ENCODE measurements around the gene FAM107A.
A peak's percentile ranks its signal among the peaks of the same experiment; 100 is the strongest.

Gene FAM107A

DNA sequence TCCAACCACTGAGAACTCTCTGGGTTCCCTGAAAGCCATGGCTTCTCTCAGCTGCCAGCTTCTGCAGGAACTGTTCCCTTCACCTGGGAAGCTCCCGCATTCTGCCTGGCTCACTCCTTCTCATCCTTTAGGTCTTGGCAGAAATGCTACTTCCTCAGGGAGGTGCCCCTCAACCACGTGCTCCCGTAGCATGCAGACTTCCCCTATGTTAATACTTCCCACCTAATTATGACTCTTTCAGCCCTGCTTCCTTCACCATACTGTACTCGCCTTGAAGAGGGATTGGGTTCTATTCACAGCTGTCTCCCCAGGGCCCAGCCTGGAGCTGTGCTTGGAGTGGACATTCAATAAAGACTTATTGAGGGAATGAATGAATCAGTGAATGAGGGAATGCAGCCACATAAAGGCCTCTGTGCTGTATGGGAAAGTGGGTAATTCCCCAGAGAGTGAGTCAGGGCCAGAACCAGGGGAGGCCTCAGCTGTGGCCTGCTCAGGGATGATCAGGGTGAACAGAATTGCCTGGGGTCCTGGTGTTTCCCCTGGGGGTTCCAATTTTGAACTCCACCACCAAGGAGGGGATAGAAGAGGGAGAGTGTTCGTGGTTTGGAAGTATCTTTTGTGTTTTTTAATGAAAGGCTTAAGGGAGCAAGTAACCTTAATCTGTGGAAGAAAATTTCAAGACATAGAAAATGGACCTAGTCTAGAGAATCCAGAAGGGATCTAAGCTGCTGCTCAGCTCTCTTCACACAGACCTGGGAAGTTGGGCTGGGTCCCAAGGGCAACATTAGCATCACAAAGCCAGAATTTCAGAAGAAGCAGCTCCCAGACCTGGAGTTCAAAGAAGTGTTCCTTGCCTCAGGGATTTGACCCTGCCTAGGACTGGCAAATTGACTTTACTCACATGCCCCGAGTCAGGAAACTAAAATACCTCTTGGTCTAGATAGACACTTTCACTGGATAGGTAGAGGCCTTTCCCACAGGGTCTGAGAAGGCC lies 14.6 kb upstream of the FAM107A start:
- no peak for DNase-seq

DNA sequence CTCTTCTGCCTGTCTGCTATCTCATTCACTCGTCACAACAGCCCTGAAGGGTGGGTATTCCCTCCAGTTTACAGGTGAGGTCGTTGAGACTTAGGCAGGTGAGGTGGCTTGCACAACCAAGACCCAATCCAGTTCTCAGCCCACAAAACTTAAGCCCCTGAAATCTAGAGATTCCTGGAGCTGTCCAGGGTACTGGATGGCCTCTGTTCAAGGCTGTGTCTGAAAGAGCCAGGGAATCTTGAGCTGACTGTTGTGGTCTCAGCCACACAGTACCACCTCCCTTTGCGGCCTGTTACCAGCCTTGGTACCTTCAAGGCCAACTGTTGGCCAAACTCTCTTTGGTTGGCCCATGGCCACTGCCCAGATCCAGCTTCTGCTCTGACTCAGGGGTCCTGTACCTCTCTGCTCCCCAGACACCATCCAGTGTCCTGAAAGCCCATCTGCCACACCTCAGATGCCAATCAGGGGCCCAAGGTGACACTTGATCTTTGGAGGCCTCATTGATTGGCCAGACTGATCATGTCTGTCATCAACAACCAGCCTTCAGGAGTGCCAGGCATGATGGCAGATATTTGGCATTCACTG lies 10.9 kb upstream of the FAM107A start:
- no peak for DNase-seq

DNA sequence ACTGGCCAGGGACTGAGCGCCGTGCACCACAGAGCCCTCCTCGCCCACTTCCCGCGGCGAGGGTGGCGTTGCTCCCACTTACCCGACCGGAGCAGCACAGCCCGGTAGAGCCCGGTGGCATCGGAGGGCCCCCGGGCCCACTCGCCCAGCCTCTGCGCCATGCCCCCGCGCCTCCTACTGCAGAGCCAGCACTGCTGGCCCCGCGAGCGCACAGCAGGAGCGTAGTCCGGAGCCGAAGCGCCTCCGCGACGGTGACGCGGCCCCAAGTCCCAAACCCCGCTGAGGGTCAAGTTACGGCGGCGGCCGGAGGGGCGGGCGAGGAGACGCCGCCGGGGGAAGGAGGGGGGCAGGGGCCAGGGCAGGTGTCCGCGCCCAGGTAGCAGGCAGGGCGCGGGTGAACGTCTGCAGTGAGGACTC lies 9.6 kb upstream of the FAM107A start:
- no peak for DNase-seq

DNA sequence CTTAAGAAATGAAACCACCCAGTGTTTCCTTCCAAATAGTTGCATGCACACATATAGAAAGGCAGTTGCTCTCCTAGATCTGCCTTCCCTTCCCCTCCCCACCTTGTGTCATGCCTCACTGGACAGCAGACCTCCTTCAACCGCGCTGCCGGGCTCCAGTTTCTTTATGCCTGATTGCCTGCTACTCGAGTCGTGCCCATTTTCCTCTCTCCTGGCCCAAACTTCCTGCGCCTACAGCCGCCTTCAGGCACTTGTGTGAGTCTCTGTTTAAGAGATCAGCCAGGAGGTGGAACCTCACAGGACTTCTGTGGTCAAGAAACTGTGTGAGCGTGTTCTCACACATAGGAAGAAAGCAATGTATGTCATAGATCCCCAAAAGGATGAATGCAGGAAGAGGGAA lies 8.8 kb upstream of the FAM107A start:
- no peak for DNase-seq

DNA sequence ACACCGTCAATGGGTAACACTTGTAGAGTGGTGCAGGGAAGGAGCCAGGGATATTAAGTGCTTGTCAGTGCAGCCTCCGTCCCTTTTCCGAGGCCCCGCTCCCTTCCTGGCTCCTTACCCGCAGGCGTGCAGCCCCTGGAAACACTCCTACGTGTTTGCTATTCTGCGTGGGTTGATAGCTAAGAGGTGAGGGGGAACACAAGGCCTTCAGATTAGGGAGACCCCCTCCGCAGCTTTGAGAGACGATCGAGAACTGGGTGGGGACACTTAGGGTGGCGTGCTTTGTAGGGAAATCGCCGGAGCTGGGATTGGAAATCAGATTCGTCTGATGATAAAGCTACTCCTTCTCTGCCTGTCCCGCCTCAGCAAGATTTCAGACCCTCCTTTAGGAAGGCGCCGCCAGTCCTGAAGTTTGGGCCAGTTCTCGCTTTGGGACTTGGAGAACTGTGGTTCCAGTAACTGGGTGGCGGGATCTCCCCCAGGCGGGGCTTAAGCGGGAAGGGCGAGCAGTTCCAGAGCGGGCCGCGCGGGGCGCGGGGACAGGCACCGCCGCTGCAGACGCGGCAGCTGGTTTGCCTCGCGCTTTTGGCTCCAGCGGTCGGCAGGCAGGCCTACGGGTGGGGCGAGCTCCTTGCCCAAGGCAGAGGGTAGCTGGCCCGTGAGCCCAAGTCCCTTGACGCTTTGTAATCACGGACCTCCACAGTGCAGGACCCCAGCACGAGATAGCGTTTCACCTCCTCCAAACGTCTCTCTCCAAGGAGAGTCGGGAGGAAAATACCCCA lies 8.0 kb upstream of the FAM107A start:
- DNase-seq, result peak; percentile 44

DNA sequence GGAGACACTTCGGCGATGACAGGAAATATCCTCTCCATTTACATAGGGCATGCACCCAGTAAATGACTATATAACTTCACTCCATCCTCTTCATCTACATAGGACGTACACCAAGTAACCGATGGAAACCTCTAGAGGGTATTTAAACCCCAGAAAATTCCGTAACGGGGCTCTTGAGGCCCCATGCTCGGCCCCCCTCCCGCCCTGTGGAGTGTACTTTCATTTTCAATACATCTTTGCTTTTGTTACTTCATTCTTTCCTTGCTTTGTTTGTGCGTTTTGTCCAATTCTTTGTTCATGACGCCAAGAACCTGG lies 7.5 kb upstream of the FAM107A start:
- no peak for DNase-seq

DNA sequence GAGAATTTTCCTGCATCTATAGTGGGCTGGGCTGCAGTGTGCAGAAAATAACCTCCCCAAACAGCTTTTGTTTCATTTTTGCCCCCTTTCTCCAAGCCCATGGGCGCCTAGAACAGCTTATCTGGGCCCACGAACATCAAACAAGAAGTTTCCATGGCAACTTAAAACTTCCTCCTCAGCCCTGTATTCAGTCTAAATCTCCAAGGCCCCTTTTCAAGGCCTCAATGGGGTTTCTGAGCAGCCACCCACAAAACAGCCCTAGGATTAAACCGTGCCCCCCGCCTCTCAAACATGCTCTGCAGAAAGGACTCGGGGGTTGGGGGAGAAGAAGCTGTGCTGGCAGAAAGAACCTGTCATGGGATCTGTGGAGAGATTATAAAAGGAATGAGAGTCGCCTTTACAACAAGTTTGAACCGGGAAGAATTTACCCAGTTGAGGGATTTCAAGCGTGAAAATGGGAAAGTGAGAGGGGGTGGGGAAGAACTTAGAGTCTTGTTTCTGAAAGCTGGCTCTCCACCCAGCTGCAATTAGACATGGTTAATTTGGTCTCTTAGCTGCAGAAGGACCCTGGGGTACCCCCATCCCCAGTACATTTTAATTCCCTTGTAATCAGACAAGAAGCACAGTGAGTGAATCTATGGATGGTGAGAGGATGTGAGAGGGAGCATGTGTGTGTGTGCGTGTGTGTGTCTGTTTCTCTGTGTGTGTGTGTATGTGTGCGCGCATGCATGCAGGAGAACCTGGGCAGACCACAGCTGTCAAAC lies 4.3 kb upstream of the FAM107A start:
- no peak for DNase-seq

DNA sequence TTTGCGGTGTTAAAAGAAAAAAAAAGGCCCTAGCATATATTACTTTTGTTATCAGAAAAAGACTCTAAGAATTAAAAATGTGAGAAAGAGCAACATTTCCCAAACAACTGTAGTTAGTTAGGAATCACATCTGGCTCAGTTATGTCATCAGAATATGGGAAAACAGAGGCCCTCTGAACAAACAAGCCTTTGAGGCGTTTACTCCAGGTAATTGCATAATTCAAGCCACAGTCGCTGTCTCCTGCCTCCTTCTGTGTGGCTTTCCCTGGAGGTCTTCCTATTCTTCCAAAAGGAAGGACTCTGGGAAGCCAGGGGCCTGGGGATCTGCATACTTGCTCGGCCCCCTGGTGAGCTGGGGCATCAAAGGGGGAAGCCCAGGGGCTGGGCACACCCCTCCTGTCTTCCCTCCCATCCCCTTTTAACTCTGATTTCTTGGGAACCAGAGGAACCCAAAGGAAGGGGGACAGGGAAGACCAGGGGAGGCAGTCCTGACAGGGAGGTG lies 3.7 kb upstream of the FAM107A start:
- DNase-seq, result no peak

DNA sequence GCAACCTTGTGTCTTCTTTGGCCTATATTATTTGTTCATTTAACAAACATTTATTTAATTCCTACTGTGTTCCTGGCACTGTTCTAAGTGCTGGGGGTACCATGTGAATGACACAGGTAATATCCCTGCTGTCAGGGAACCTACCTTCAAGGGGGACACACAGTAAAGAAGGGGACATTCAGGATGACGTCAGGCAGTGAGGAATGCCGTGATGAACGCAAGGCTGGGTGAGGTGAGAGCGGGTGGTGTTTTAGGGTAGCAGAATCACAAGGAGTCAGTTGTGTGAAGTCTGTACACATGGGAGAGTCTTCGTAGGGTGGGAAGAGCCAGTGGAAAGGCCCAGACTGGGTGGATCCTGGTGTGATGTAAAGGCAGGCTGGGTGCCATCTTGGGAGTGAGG lies 1.7 kb upstream of the FAM107A start:
- no peak for DNase-seq

DNA sequence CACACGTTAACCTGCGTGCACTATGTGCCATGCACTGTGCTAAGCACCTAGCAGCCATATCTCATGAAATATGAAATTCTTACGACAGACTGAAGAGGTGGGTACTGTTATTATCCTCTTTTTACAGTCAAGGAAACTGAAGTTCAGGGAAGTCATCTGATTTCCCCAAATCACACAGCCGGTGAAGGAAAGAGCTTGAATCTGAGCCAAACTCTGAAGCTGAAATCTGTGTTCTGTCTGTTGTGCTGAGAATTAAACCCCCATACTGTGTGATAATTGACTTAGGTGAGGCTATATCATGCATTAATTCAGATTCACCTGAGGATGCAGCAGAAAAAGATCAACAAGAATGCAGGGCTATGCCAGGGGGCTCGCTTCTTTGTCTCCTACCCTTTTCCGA lies 475 bp downstream of the FAM107A start:
- DNase-seq, result no peak

DNA sequence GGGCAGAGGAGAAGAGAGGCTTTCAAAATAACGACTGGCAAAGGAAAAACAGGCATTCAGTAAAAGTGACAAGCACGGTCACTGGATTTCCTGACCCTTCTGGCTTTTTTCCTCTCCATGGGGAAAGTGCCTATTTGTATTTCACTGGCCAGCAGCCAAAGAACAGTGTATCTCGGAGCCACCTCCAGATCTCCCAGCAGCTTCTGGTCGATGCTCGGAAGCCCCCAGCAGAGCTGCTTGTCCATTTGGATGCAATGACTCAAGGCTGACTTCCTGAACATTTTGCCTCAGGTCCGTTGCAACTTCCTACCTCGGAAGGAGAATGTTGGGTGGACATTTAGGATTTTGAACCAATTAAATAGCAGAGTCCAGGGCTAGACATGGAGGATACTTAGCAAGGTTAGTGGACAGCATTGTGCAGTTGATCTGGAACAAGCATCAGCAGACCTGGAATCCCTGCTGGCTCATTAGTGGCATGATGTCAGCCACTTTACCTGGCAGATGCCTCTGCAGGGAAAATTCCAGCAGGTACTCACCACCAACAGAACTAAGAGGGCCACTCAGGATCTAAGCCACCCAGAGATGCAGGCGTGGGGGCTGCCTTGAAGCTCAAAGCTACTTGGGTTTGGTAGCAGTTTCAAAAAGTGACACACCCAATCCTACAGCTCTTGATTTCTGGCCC lies 1.1 kb downstream of the FAM107A start:
- DNase-seq, result no peak

DNA sequence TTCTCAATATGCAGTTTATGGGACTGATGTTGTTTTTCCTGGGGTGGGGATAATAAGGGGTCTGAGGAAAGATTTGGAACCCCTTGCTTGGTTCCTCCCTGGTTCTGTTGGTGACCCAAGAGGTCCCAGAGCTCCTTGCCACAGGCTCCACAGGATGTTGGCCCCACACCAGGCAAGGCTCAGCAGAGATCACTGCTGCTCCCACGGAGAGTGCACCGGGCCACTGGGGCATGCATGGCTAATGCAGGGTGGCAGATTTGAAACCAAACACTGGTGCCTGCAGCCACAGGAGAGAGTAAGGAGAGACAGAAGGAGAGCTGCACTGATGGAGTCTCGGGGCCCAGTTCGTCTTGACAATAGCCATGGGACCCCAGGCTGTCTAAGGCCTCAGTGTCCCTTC lies 2.5 kb downstream of the FAM107A start:
- DNase-seq, result no peak

DNA sequence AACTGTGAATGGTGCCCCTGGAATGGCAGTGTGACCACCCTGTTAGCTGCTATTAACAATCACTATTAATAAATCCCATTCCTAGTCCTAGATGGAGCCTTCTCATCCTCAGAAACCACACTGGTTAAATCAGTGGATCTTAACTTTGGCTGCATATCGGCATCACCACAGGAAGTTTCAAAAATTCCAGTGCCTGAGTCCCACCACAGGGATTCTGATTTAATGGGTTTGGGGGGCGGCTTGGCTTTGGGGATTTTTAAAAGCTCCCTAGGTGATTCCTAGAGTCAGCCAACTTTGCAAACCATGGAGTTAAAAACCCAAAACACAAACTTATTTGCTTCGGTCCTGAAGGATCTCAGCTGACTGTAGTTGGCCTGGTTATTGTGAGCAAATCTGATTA lies 3.1 kb downstream of the FAM107A start:
- no peak for DNase-seq

DNA sequence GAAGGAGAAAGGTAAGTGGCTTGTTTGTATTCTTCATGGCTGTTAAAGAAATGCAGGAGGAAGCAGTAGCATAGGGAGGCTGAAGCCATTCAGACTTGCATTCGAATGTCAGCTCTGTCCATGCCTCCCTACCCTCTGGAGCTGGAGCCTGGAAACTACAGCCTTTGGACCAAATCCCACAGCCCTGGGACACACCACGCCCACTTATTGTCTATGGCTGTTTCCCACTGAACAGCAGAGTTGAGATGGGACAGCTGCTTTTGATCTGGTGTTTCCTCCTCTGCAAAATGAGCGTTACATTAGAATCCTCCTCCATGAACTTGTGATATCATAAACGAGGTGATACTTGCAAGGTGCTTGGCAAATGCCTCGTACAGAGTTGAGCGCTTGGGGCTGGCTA lies 3.6 kb downstream of the FAM107A start:
- no peak for DNase-seq

DNA sequence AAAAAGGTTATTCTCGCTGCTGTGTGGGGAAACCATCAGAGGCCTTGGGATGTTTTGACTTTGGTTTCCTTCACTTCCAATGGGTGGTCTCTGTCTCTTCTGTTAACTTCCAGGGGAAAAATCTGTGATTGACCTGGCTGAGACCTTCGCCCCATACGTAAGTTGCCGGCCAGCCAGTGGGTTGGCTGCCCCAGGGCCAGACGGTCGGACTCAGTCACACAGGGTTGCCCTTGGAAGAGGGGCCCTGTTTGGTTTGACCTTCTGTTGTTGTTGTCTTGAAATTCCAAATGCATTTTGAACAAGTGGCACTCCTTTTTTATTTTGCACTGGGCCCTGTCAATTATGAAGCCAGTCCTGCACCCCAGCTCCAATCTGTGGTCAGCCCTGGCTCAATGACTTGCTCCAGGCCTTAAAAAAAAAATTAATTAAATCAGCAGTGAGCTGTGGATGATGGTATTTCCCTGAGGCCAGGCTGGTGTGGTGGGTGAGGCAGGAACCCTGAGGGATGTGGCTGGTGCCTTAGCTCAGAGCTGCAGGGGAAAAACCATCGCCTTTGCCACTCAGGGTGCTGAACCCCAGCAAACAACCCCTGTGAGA lies 4.5 kb downstream of the FAM107A start:
- no peak for DNase-seq

DNA sequence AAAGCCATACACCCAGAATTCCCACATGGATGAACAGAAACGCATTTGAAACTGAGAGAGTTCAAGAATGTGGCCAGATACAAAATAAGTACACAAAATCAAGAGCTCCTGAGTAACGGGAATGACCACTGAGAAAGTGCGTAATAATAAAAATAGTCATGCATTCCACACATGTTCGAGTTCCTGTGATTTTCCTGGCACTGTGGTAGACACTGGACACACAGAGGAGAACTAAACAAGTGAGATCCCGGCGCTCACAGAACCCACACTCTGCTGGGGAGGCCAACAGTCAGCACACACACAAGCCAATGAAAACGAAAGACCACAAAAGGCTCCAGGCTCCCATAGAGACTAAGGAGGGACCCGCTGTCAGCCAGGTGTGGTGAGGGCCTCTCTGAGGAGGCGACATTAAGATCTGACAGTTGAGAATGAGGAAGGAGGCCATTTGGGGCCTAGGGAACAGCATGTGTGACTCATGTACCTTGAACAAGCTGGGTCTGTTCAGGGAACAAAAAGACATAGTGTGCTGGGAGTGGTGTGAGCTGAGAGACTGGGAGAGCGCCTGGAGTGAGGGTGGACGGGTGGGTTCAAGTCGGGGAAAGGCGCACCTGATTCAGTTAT lies 5.1 kb downstream of the FAM107A start:
- DNase-seq, result no peak

DNA sequence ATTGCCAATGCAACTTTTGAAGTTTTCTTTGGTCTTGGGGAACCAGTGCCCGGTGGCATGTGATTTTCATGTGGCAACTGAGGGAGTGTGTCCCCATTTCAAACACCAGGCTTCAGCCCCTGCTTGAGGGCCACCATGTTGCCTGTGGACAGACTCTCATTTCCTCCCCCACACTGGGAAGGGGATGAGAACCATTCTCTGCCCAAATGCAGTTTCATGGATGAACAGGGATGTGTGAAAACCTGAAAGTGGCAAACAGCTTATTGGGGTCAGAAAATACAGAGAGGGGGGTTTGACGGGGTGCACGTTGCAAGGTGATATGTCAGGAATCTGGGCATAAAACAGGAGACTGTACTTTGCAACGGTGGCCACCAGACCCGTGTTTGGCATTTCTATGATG lies 6.3 kb downstream of the FAM107A start:
- DNase-seq, result no peak

DNA sequence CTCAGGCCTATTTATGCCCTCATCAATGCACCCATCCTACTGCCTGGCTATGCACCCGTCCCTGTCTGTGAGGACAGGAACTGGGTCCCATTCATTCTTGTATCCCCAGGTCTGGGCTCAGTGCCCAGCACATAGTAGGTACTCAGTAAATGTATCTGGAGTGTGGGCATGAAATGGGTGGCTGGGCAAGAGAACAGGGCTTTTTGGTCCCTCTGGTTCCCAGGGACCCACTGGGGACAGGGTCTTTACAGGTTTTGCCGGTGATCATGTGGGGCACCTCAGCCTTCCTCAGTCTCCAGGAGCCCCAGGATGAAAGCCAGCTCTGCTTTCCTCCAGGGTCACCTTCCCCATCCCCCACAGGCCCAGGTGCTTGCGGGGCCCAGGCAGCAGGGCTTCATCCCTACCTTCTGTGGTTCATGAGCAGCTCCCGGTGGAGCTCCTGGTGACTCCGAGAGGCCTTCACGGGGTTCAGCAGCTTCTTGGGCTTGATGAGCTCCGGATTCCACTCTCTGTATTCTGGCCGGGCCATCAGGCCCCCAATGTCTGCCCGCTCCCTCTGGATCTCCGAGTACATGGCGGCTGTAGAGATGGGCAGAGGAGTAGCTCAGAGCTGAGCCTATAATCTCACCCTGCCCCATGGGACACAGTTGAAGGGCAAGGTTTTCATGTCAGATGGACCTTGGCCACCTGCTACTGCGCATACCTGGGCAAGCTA lies 7.7 kb downstream of the FAM107A start:
- no peak for DNase-seq

DNA sequence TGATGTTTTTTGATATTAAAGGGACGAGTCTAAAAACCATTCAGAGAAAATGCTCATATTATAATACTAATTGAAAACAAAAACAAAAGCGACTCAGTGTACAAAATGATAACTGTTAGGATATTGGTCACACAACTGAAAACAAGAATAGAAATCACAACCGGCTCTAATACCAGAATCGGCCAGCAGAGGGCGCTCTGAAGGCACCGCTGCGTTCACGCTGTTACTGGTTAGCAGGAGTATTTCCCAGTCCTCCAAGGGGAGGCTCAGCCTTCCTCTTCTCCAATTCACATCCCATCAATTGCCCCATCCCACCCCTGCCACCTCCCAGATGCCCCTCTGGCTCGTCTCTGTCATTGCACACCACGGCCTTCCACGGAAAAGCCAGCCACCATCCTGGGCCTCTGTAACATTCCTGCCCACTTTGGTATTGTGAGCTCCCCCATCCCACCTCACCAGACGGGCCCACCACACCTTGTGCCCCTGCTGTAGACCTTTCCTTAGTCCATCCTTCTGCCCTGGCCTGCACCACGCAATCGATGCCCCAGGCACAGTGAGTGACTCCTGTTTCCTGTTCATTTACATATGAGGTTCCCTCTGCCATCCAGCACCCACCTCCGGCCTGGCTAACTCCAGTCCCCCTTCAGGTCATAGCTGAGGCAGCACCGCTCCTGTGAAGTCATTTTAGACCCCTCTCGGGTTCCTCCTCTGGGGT lies 8.5 kb downstream of the FAM107A start:
- DNase-seq, result peak; percentile 20

DNA sequence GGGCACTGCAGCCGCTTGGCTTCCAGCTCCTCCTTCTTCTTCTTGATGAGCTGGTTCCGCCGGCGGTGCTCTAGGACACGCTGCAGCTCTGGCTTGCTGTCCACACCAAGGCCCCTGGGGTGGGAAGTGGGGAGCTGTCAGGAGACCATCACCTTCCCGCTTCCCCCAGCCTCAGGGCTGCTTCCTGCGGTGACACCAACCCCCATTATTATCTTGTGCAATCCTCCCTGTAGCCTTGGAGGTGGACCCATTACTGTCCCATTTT lies 10.0 kb downstream of the FAM107A start:
- no peak for DNase-seq

Data from NK-92 treated with Interleukin-12 subunit alpha and Interleukin-12 subunit beta, amount 100 ng/mL, for 24 hours (cell line).